Liver (tissue), 9 donors: Measurements from ENCODE around the gene RAPGEF1. TPM values are rescaled to one million over a fixed set of nuclear protein-coding genes. Genes with fewer than 3 reads are reported as not detected.

ENCODE experiments used
- DNase-seq: peaks from one replicate; pipeline ENCODE4 v3.0.0-alpha.2; 2017; ENCODE audit warnings: low spot score
- H3K27ac ChIP-seq, 2 donors: one replicate each; pipeline ENCODE4 v1.7.0; 2013; ENCODE audit warnings: inconsistent platforms in 2 of 2, low read length in 2 of 2, control low read depth in 1 of 2, low read depth in 1 of 2, mild to moderate bottlenecking in 1 of 2
- H3K27me3 ChIP-seq, 4 donors: one replicate each; pipeline versions ENCODE4 v1.6.1 to v1.7.0; 2013; ENCODE audit warnings: low read length in 3 of 4, inconsistent platforms in 1 of 4, mild to moderate bottlenecking in 1 of 4, moderate library complexity in 1 of 4; ENCODE audit not compliant: control insufficient read depth in 4 of 4, insufficient read depth in 4 of 4
- H3K36me3 ChIP-seq, 4 donors: one replicate each; pipeline versions ENCODE4 v1.6.1 to v1.7.0; 2013; ENCODE audit warnings: low read length in 3 of 4, mild to moderate bottlenecking in 3 of 4, low read depth in 1 of 4, moderate library complexity in 1 of 4; ENCODE audit not compliant: control insufficient read depth in 4 of 4, insufficient read depth in 3 of 4
- H3K4me1 ChIP-seq, 4 donors: one replicate each; pipeline versions ENCODE4 v1.6.1 to v1.7.0; 2013; ENCODE audit warnings: low read length in 3 of 4, mild to moderate bottlenecking in 3 of 4, moderate library complexity in 1 of 4; ENCODE audit not compliant: control insufficient read depth in 4 of 4, insufficient read depth in 4 of 4
- H3K4me3 ChIP-seq, 3 donors: one replicate each; pipeline versions ENCODE4 v1.6.1 to v1.7.0; 2013; ENCODE audit warnings: low read length in 3 of 3, control low read depth in 1 of 3, low read depth in 1 of 3, mild to moderate bottlenecking in 1 of 3
- H3K9ac ChIP-seq, 2 donors: one replicate each; pipeline ENCODE4 v1.7.0; 2013; ENCODE audit warnings: low read length in 2 of 2, mild to moderate bottlenecking in 2 of 2, moderate library complexity in 2 of 2, control low read depth in 1 of 2, low read depth in 1 of 2
- H3K9me3 ChIP-seq, 4 donors: one replicate each; pipeline versions ENCODE4 v1.6.1 to v1.7.0; 2013; ENCODE audit warnings: low read length in 3 of 4; ENCODE audit not compliant: control insufficient read depth in 4 of 4
- CTCF ChIP-seq: fragments of 150-350 bp; IDR thresholded peaks from 2 replicates; pipeline ENCODE4 v1.5.1; 2017; ENCODE audit warnings: improper control_type of control experiment, low read depth, low read length; ENCODE audit not compliant: missing input control
- EGR1 ChIP-seq, 2 donors: IDR thresholded peaks; 2 replicates each; pipeline ENCODE4 v1.6.1; 2016 to 2018; ENCODE audit warnings: antibody characterized with exemption in 2 of 2, low read depth in 2 of 2
- FOXA1 ChIP-seq: IDR thresholded peaks from 2 replicates; pipeline ENCODE4 v1.6.1; 2016; ENCODE audit warnings: antibody characterized with exemption
- FOXA2 ChIP-seq: IDR thresholded peaks from 2 replicates; pipeline ENCODE4 v1.6.1; 2016; ENCODE audit warnings: antibody characterized with exemption
- GABPA ChIP-seq, 2 donors: IDR thresholded peaks in 1 of 2; conservative IDR thresholded peaks in 1 of 2; 2 replicates each; pipeline ENCODE4 v1.6.1; 2016; ENCODE audit warnings: antibody characterized with exemption in 2 of 2, mild to moderate bottlenecking in 1 of 2, moderate library complexity in 1 of 2
- HNF4A ChIP-seq, 2 donors: conservative IDR thresholded peaks; 2 replicates each; pipeline ENCODE4 v1.6.1; 2016; ENCODE audit warnings: antibody characterized with exemption in 2 of 2, mild to moderate bottlenecking in 2 of 2
- HNF4G ChIP-seq: IDR thresholded peaks from 2 replicates; pipeline ENCODE4 v1.6.1; 2016; ENCODE audit warnings: antibody characterized with exemption
- JUND ChIP-seq, 2 donors: IDR thresholded peaks; 2 replicates each; pipeline ENCODE4 v1.6.1; 2016; ENCODE audit warnings: antibody characterized with exemption in 2 of 2
- NR2F2 ChIP-seq: IDR thresholded peaks from 2 replicates; pipeline ENCODE4 v1.6.1; 2016; ENCODE audit warnings: antibody characterized with exemption
- RAD21 ChIP-seq, 2 donors: IDR thresholded peaks; 2 replicates each; pipeline ENCODE4 v1.6.1; 2016; ENCODE audit warnings: antibody characterized with exemption in 2 of 2, mild to moderate bottlenecking in 2 of 2
- REST ChIP-seq: IDR thresholded peaks from 2 replicates; pipeline ENCODE4 v1.6.1; 2016; ENCODE audit warnings: antibody characterized with exemption, mild to moderate bottlenecking
- RXRA ChIP-seq, 2 donors: IDR thresholded peaks; 2 replicates each; pipeline ENCODE4 v1.6.1; 2017 to 2018; ENCODE audit warnings: antibody characterized with exemption in 2 of 2, mild to moderate bottlenecking in 1 of 2
- SP1 ChIP-seq: IDR thresholded peaks from 2 replicates; pipeline ENCODE4 v1.6.1; 2018; ENCODE audit warnings: antibody characterized with exemption, mild to moderate bottlenecking
- TAF1 ChIP-seq: conservative IDR thresholded peaks from 2 replicates; pipeline ENCODE4 v1.6.1; 2016; ENCODE audit warnings: antibody characterized with exemption, mild to moderate bottlenecking
- YY1 ChIP-seq: IDR thresholded peaks from 2 replicates; pipeline ENCODE4 v1.6.1; 2016; ENCODE audit warnings: antibody characterized with exemption, mild to moderate bottlenecking
- WGBS: extraction: QIAGEN DNeasy Blood & Tissue Kit; methylation state at CpG from one replicate; pipeline ENCODE4 v1.1.7; 2013; 5-methylcytosine and 5-hydroxymethylcytosine counted together
- polyA plus RNA-seq, 2 donors: library from polyadenylated mRNA; stranded (reverse) in 1 of 2; unstranded in 1 of 2; fragments of 200-250 nt in 1 of 2; fragments of >200 nt in 1 of 2; fragmentation: Nextera tagmentation in 1 of 2; extraction: Ambion mirVana in 1 of 2; gene quantifications; one replicate each; pipeline versions ENCODE4 v1.2.1 to v1.2.3, GENCODE V29; 2013 to 2015
- total RNA-seq, 2 donors: library from RNA; depleted of rRNA; stranded (reverse); fragments of >200 nt; gene quantifications; one replicate each; pipeline ENCODE4 v1.2.3, GENCODE V29; 2014
- TF ChIP-seq, protein P1 (sequence below): IDR thresholded peaks from 2 replicates; pipeline ENCODE4 v1.6.1; 2016; ENCODE audit warnings: antibody characterized with exemption
- TF ChIP-seq, protein P2 (sequence below): IDR thresholded peaks from 2 replicates; pipeline ENCODE4 v1.6.1; 2016; ENCODE audit warnings: antibody characterized with exemption
- TF ChIP-seq, protein P3 (sequence below): IDR thresholded peaks from 2 replicates; pipeline ENCODE4 v1.6.1; 2016; ENCODE audit warnings: antibody characterized with exemption
- donor health status: healthy.
- donor health status: healthy.
- donor health status: healthy.
- donor health status: healthy.
- donor health status: healthy.

RAPGEF1 gene
- total and polyA plus RNA-seq, 4 donors: 5.6 to 19.7 (median 16.8) TPM

- Histone ChIP-seq H3K4me1 (peaks cover 3 to 17% (median 7%) of the 10 kb centered on the region in 4 donors), H3K9me3 (no peaks in the 10 kb centered on the region), H3K27me3 (no peaks in the 10 kb centered on the region), H3K4me3 (no peak overlapping the region), H3K27ac (no peak overlapping the region), H3K9ac (no peak overlapping the region), H3K36me3 (peaks cover 0 to 4% (median under 1%) of the 10 kb centered on the region in 4 donors)
- 61% methylated on average over 4 of the region's 4 CpGs for WGBS
- no peak for DNase-seq
- TF ChIP-seq, protein P1, sequence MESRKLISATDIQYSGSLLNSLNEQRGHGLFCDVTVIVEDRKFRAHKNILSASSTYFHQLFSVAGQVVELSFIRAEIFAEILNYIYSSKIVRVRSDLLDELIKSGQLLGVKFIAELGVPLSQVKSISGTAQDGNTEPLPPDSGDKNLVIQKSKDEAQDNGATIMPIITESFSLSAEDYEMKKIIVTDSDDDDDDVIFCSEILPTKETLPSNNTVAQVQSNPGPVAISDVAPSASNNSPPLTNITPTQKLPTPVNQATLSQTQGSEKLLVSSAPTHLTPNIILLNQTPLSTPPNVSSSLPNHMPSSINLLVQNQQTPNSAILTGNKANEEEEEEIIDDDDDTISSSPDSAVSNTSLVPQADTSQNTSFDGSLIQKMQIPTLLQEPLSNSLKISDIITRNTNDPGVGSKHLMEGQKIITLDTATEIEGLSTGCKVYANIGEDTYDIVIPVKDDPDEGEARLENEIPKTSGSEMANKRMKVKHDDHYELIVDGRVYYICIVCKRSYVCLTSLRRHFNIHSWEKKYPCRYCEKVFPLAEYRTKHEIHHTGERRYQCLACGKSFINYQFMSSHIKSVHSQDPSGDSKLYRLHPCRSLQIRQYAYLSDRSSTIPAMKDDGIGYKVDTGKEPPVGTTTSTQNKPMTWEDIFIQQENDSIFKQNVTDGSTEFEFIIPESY: no peak
- peak; percentile 54 for TF ChIP-seq YY1
- no peak for TF ChIP-seq HNF4G
- TF ChIP-seq NR2F2: no peak
- TF ChIP-seq RAD21 (IDR thresholded peaks at IDR 0.05): peak; percentile 17 to 48
- no peak for TF ChIP-seq REST
- TF ChIP-seq GABPA (IDR thresholded peaks at IDR 0.05 in 1 of 2, conservative IDR thresholded peaks at IDR 0.05 in 1 of 2): no peak
- TF ChIP-seq FOXA2: peak; percentile 47
- TF ChIP-seq, protein P2, sequence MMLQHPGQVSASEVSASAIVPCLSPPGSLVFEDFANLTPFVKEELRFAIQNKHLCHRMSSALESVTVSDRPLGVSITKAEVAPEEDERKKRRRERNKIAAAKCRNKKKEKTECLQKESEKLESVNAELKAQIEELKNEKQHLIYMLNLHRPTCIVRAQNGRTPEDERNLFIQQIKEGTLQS: no peak
- TF ChIP-seq CTCF: no peak
- TF ChIP-seq FOXA1: peak; percentile 40
- no peak for TF ChIP-seq JUND (IDR thresholded peaks at IDR 0.05)
- TF ChIP-seq EGR1 (IDR thresholded peaks at IDR 0.05; ENCODE audit: low read depth in 2 of 2): no peak
- TF ChIP-seq HNF4A (conservative IDR thresholded peaks at IDR 0.05): peak in 1 of 2 donors; percentile 20
- TF ChIP-seq RXRA (IDR thresholded peaks at IDR 0.05): peak; percentile 19 to 28
- TF ChIP-seq, protein P3, sequence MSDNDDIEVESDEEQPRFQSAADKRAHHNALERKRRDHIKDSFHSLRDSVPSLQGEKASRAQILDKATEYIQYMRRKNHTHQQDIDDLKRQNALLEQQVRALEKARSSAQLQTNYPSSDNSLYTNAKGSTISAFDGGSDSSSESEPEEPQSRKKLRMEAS: no peak
- no peak for TF ChIP-seq TAF1
- TF ChIP-seq SP1: peak; percentile 33
These were observed 89.6 kb downstream of the RAPGEF1 start for GRCh38 chr9:131650254-131650653.
